H1 (cell line): ENCODE results near the gene NUP42. TPM values are rescaled to one million over a fixed set of nuclear protein-coding genes. Genes with fewer than 3 reads are reported as not detected.

Experiments
- CHD7 ChIP-seq: fragments of 300-600 bp; sonication (generic); IDR thresholded peaks from 2 replicates; pipeline ENCODE4 v1.7.1; 2012; ENCODE audit warnings: low read length, moderate library complexity, mild to moderate bottlenecking, inconsistent platforms; ENCODE audit not compliant: insufficient replicate concordance
- HDAC6 ChIP-seq: IDR thresholded peaks from one replicate; pipeline ENCODE4 v1.7.1; 2012; ENCODE audit warnings: low read depth, mild to moderate bottlenecking, inconsistent platforms, low read length, moderate library complexity
- KDM5A ChIP-seq: fragments of 200-600 bp; IDR thresholded peaks from 2 replicates; pipeline ENCODE4 v1.7.1; 2012; ENCODE audit warnings: mild to moderate bottlenecking, low read length, inconsistent platforms, mixed read lengths
- MAX ChIP-seq: IDR thresholded peaks from 2 replicates; pipeline ENCODE4 v1.6.1; 2012; ENCODE audit warnings: inconsistent platforms
- YY1 ChIP-seq: IDR thresholded peaks from 2 replicates; pipeline ENCODE4 v1.6.1; 2011; ENCODE audit warnings: low read depth, mild to moderate bottlenecking, low read length
- polyA plus RNA-seq, 7 experiments: library from polyadenylated mRNA; depleted of rRNA in 3 of 7; stranded (reverse) in 5 of 7; unstranded in 2 of 7; fragments of >200 nt in 5 of 7; fragments of 200-250 nt in 2 of 7; gene quantifications; 1 replicate in 5 of 7; 2 replicates in 1 of 7; 4 replicates in 1 of 7; pipeline versions ENCODE4 v1.2.1 to v1.2.3, GENCODE V29; 2011 to 2013; ENCODE audit warnings: missing spikeins in 2 of 7, mixed read lengths in 2 of 7
- total RNA-seq: library from RNA; stranded (reverse); fragmentation: NEBNext Ultra II Directional; extraction: Animal tissue kit (Norgen Biotek cat#: 25700); gene quantifications from 2 replicates; pipeline ENCODE4 v1.2.1, GENCODE V29; 2021

The NUP42 gene
- total and polyA plus RNA-seq, 2 of the 8 experiments (the other 6 are each of a cell fraction or from before 2014, with no cell fraction given), result 31.8 to 41.2 TPM

- TF ChIP-seq CHD7 (no peak), KDM5A (no peak), MAX (no peak), YY1 (no peak), HDAC6 (no peak)
Measured at GRCh38 chr7:23213755-23214154, 31.9 kb downstream of the NUP42 start (continued).
